Measurements from ENCODE around the gene MAN2B2.

DNA sequence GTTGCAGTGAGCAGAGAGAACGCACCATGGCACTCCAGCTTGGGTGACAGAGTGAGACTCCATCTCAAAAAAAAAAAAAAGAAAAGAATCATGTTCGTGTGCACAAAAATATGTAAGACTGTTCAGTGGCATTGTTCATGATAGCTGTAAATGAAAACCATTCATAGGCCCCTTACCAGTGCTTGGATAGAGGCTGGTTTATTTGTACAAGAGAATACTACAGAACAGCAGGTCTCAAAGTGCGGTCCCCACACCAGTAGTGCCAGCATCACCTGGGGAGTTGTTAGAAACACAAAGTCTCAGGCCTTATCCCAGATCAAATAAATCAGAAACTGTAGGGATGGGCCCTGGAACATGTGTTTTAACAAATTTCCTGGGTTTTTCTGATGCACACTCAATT, 52.8 kb downstream of the MAN2B2 start:
- no peak for TF ChIP-seq POLR2A (IDR thresholded peaks at IDR 0.05; ENCODE audit: low read depth, low read length)
- TF ChIP-seq POLR2AphosphoS5 (IDR thresholded peaks at IDR 0.05; ENCODE audit: low read depth, low read length), result no peak
